NB4 (cell line): ENCODE data around the gene RPS6KA2.

Experiments used
- CTCF ChIP-seq: IDR thresholded peaks from one replicate; pipeline ENCODE4 v1.5.1; 2012; ENCODE audit warnings: low read depth, low read length
- POLR2A ChIP-seq: IDR thresholded peaks from 2 replicates; pipeline ENCODE4 v1.6.1; 2011; ENCODE audit warnings: mild to moderate bottlenecking; ENCODE audit not compliant: insufficient read length; ENCODE audit errors: extremely low read depth

DNA sequence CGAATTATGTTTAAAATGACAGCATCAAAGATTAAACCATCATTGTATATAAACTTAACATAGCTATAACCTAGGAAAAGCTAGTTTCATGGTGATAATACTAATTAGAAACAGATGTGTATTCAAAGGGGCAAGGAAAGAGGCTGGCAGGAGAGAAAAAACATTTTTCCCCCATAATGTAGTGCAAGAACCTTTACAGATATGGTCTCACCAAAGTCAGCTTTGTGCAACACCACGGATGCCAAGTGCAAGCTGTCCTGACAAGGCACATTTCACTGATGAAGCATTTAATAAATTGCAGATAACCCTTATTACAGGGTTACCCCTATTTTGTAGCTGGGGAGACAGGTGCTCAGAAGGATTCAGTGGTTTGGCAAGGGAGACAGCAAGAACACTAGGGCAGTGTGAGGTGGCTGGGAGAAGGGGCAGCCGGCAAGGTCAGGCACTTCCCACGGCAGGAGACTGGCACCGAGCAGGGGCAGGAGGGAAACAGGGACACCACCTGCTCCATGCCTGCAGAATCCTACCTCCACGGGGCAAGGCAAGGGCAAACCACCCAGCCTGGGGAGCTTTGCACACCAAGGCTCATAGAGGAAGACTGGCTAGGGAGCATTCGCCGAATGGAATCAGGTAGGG lies 6.5 kb downstream of the RPS6KA2 start:
- TF ChIP-seq POLR2A (no peak), CTCF (no peak)
